ENCODE data around the gene CRYGS.

DNA sequence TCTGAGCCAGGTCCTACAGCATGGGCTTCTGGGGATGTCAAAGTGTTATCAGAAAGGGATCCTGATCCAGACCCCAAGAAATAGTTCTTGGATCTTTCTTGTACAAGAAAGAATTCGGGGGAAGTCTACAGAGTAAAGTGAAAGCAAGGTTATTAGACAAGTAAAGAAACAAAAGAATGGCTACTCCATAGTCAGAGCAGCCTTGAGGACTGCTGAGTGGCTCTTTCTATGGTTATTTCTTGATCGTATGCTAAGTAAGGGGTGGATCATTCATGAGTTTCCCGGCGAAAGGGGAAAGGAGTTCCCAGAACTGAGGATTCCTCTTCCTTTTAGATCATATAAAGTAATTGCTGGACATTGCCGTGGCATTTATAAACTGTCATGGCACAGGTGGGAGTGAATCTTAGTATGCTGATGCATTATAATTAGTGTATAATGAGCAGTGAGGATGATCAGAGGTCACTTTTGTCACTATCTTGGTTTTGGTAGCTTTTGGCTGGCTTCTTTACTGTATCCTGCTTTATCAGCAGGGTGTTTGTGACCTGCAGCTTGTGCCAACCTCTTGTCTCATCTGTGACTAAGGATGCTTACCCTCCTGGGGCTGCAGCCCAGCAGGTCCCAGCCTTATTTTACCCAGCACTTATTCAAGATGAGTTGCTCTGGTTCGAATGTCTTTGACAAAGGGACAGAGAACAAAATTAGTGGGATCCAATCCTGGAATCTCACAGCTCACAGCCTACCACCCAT is 41.0 kb downstream of the CRYGS start:
- no peak for TF ChIP-seq POLR2A (IDR thresholded peaks at IDR 0.05)
- TF ChIP-seq, protein P1, sequence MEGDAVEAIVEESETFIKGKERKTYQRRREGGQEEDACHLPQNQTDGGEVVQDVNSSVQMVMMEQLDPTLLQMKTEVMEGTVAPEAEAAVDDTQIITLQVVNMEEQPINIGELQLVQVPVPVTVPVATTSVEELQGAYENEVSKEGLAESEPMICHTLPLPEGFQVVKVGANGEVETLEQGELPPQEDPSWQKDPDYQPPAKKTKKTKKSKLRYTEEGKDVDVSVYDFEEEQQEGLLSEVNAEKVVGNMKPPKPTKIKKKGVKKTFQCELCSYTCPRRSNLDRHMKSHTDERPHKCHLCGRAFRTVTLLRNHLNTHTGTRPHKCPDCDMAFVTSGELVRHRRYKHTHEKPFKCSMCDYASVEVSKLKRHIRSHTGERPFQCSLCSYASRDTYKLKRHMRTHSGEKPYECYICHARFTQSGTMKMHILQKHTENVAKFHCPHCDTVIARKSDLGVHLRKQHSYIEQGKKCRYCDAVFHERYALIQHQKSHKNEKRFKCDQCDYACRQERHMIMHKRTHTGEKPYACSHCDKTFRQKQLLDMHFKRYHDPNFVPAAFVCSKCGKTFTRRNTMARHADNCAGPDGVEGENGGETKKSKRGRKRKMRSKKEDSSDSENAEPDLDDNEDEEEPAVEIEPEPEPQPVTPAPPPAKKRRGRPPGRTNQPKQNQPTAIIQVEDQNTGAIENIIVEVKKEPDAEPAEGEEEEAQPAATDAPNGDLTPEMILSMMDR (IDR thresholded peaks at IDR 0.05 in 8 of 11, conservative IDR thresholded peaks at IDR 0.05 in 3 of 11): no peak
- TF ChIP-seq POLR2AphosphoS5 (IDR thresholded peaks at IDR 0.05): no peak

All from spleen (tissue), 7 donors.